Measurements from ENCODE around the gene QARS1. TPM values are rescaled to one million over a fixed set of nuclear protein-coding genes. Genes with fewer than 3 reads are reported as not detected.

QARS1 gene
- total RNA-seq (100 to 1,000 TPM; 122 to 187 TPM), polyA plus RNA-seq (ENCODE audit: insufficient read length in 2 of 2) (100 to 1,000 TPM; 136 to 159 TPM)
- long read RNA-seq, donor 1, transcript QARS-201 (24 exons, 2,827 nt), result major isoform, 19 of 49 reads
- long read RNA-seq, donor 1, partial matches to known transcripts, result 22 of 49 reads
- long read RNA-seq, donor 1, other reads (novel, unspliced or antisense), result 0 of 49 reads
- long read RNA-seq, donor 2, transcript QARS-201 (24 exons, 2,827 nt), result major isoform, 7 of 11 reads
- long read RNA-seq, donor 2, partial matches to known transcripts, result 0 of 11 reads
- long read RNA-seq, donor 2, other reads (novel, unspliced or antisense), result 0 of 11 reads
- long read RNA-seq, donor 3, transcript QARS-201 (24 exons, 2,827 nt), result major isoform, 6 of 11 reads
- long read RNA-seq, donor 3, partial matches to known transcripts, result 0 of 11 reads
- long read RNA-seq, donor 3, other reads (novel, unspliced or antisense), result 0 of 11 reads
- long read RNA-seq, donor 4, transcript QARS-218 (2 exons, 600 nt), result minor isoform, 6 of 100 reads
- long read RNA-seq, donor 4, transcript QARS-223 (4 exons, 679 nt), result minor isoform, 12 of 100 reads
- long read RNA-seq, donor 4, transcript QARS-201 (24 exons, 2,827 nt), result major isoform, 27 of 100 reads
- long read RNA-seq, donor 4, partial matches to known transcripts, result 50 of 100 reads
- long read RNA-seq, donor 4, other reads (novel, unspliced or antisense), result 0 of 100 reads

DNA sequence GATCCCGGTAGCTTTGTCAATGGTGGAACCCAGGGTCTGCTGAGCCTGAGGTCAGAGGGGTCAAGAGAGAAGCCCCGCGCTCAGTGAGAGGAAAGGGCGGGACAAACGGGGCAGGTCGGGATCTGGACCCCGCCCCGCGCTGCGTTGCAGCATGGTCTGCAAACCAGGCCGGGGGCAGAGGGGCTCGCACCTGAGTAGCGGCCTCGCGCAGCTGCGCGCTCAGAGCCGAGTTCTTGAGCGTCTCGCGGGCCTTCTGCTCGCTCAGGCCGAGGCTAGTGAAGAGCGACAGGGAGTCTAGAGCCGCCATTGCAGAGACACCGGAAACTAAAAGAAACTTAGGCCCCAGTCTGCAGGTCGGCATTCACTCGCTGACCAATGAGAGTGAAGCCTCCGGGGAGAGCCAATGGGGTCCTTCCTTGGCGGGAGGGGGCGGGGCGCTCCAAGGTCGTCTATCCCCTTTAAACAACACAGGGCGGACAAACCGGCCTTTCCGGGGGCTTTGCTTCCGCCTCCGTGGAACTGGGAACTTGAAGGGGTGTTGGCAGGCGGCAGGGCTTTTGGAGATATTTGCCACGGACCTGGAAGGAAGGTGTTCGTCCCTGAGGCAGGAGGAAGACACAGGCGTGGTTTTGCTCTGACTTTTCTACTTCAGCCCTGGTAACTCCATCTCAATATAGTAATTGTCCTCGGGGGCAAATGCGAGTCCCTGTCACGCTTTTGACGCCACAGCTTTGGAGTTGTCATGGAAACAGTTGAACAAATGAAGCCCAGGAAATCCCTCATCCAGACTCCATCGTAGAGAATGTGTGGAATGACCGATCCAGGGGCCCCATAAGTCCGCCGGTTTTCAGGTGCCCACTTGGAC is at the start of gene QARS1:
Gene QARS1 (minus strand): TSS at position 331 of the 865 bp plus-strand sequence. CDS start 24 bp downstream, at position 307.
- Histone ChIP-seq H3K9me3 (ENCODE audit: control insufficient read depth, insufficient read depth, low read length) (no peaks in the 10 kb centered on the region), H3K27me3 (ENCODE audit: control insufficient read depth, insufficient read depth, low read length) (no peaks in the 10 kb centered on the region), H3K27ac (ENCODE audit: low read depth, low read length) (peak within 1 kb of the TSS; percentile 84), H3K4me1 (ENCODE audit: control insufficient read depth, insufficient read depth, low read length) (peaks cover 21% of the 10 kb centered on the region), H3K36me3 (ENCODE audit: control insufficient read depth, insufficient read depth, low read length) (peaks cover 62% of the 10 kb centered on the region), H3K4me3 (ENCODE audit: low read depth, low read length) (peak within 1 kb of the TSS; percentile 97)
- peak; percentile 83 to 99 (median 92) for DNase-seq (ENCODE audit: low read depth in 4 of 6, low spot score in 6 of 6)
- WGBS (ENCODE audit: insufficient coverage), result under 1% methylated on average over 47 of the region's 50 CpGs

DNA sequence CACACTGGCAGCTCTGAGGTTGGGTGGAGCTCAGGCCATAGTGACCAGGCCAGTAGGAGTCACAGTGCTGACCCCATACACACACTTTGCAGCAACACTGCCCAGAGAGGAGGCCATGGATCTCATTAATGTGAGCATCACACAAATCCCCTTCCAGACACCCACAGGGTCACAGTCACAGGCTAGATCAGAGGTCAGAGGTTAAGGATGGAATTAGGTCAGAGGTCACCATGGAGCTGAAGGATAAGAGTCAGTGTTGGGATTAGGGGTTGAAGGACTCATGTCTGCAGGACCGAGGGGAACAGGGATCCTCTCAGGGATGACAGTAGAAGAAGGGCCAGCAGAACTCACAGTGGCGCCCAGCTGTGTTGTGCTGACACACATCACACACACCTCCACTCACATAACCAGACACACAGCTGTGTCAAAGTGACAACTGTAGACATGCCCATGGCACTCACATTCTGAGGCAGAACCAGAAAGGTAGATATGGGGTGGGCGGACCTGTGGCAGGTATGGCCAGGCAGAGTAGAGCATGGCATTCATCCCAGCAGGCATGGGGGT is 48.9 kb upstream of the QARS1 start:
- Histone ChIP-seq H3K4me3 (ENCODE audit: low read depth, low read length) (no peak overlapping the region), H3K4me1 (ENCODE audit: control insufficient read depth, insufficient read depth, low read length) (no peaks in the 10 kb centered on the region), H3K27ac (ENCODE audit: low read depth, low read length) (no peak overlapping the region), H3K27me3 (ENCODE audit: control insufficient read depth, insufficient read depth, low read length) (no peaks in the 10 kb centered on the region), H3K36me3 (ENCODE audit: control insufficient read depth, insufficient read depth, low read length) (no peaks in the 10 kb centered on the region), H3K9me3 (ENCODE audit: control insufficient read depth, insufficient read depth, low read length) (no peaks in the 10 kb centered on the region)
- no peak for DNase-seq (ENCODE audit: low read depth in 4 of 6, low spot score in 6 of 6)
- 95% methylated on average over 3 of the region's 3 CpGs for WGBS (ENCODE audit: insufficient coverage)

DNA sequence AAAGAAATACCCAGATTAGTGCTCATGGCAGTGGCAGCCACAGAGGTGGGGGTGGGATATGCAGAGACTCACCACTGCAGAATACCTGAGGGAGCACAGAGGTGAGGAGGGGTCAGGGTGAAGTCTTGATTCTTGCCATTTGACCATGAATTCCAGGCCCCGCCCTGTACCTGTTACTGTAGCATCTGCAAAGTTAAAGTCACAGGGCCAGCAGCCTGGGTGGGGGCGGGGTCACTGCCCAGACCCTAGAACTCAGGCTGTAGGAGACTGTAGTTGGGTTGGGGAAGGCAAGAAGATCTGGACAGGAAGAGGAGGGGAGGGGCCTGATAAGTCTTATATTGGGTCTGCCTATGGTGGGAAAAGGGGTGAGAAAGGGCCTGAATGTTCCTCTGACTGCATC is 47.1 kb upstream of the QARS1 start:
- no peak overlapping the region for H3K4me3 ChIP-seq (ENCODE audit: low read depth, low read length)
- no peaks in the 10 kb centered on the region for H3K36me3 ChIP-seq (ENCODE audit: control insufficient read depth, insufficient read depth, low read length)
- no peaks in the 10 kb centered on the region for H3K9me3 ChIP-seq (ENCODE audit: control insufficient read depth, insufficient read depth, low read length)
- 80% methylated on average over 2 of the region's 2 CpGs for WGBS (ENCODE audit: insufficient coverage)
- no peak for DNase-seq (ENCODE audit: low read depth in 4 of 6, low spot score in 6 of 6)
- no peak overlapping the region for H3K27ac ChIP-seq (ENCODE audit: low read depth, low read length)
- H3K27me3 ChIP-seq (ENCODE audit: control insufficient read depth, insufficient read depth, low read length), result no peaks in the 10 kb centered on the region
- H3K4me1 ChIP-seq (ENCODE audit: control insufficient read depth, insufficient read depth, low read length), result no peaks in the 10 kb centered on the region

DNA sequence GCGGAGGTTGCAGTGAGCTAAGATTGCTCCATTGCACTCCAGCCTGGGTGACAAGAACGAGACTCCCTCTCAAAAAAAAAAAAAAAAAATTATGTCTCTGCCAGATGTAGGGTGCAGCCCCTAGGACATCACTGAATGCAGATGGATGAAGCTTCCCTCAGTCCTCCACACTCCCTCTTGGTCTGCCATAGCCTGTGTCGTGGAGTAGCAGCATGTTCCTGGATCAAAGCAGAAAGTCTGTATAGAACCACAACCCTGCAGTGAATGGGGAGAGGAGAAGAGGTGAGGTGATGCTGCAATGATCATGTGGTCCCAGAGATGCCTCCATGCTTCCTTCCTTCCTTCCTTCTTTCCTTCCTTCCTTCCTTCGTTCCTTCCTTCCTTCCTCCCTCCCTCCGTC is 43.6 kb upstream of the QARS1 start:
- no peaks in the 10 kb centered on the region for H3K9me3 ChIP-seq (ENCODE audit: control insufficient read depth, insufficient read depth, low read length)
- H3K36me3 ChIP-seq (ENCODE audit: control insufficient read depth, insufficient read depth, low read length), result no peaks in the 10 kb centered on the region
- no peaks in the 10 kb centered on the region for H3K4me1 ChIP-seq (ENCODE audit: control insufficient read depth, insufficient read depth, low read length)
- WGBS (ENCODE audit: insufficient coverage), result 90% methylated on average over 3 of the region's 5 CpGs
- no peak overlapping the region for H3K4me3 ChIP-seq (ENCODE audit: low read depth, low read length)
- H3K27ac ChIP-seq (ENCODE audit: low read depth, low read length), result no peak overlapping the region
- no peak for DNase-seq (ENCODE audit: low read depth in 4 of 6, low spot score in 6 of 6)
- no peaks in the 10 kb centered on the region for H3K27me3 ChIP-seq (ENCODE audit: control insufficient read depth, insufficient read depth, low read length)

DNA sequence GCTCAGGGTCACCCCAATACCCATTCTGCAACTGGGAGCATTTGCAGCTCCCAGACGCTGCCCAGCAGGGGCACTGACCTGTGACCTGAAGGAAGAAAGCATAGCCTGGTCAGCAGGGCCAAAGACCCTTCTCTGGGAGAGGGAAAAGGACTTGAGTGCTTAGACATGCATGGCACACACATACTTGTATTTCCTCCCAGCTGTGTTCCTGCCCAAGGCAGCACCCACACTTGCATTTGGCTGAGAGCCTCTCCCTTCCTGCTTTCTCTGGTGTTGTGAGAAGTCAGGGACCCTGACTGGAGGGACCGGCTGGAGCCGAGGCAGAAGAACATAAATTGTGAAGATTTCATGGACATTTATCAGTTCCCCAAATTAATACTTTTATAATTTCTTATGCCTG is 35.5 kb upstream of the QARS1 start:
- Histone ChIP-seq H3K36me3 (ENCODE audit: control insufficient read depth, insufficient read depth, low read length) (no peaks in the 10 kb centered on the region), H3K27me3 (ENCODE audit: control insufficient read depth, insufficient read depth, low read length) (no peaks in the 10 kb centered on the region), H3K4me3 (ENCODE audit: low read depth, low read length) (no peak overlapping the region), H3K4me1 (ENCODE audit: control insufficient read depth, insufficient read depth, low read length) (no peaks in the 10 kb centered on the region), H3K27ac (ENCODE audit: low read depth, low read length) (no peak overlapping the region), H3K9me3 (ENCODE audit: control insufficient read depth, insufficient read depth, low read length) (no peaks in the 10 kb centered on the region)
- WGBS (ENCODE audit: insufficient coverage), result 33% methylated on average over 1 of the region's 3 CpGs
- DNase-seq (ENCODE audit: low read depth in 4 of 6, low spot score in 6 of 6), result no peak

DNA sequence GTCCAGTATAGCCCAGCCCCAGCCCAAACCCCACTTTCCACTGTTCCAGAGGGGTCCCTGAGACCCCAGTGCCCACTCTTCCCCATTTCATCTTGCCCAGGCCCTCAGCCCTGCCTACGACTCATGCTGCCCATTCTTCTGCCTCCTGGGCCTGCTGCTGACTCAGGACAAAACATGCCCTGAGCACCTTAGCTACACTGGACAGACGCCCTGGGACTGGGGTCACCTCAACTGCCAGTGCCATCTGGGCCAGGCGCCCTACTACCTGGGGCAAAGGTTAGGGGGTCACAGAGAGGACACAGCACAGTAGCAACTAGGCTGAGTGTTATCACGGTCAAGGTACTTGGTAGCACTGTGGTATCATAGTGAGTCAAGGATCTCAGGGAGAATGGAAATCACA is 30.9 kb upstream of the QARS1 start:
- Histone ChIP-seq H3K4me1 (ENCODE audit: control insufficient read depth, insufficient read depth, low read length) (peaks cover 37% of the 10 kb centered on the region), H3K27ac (ENCODE audit: low read depth, low read length) (no peak overlapping the region), H3K9me3 (ENCODE audit: control insufficient read depth, insufficient read depth, low read length) (no peaks in the 10 kb centered on the region), H3K36me3 (ENCODE audit: control insufficient read depth, insufficient read depth, low read length) (peaks cover 14% of the 10 kb centered on the region), H3K4me3 (ENCODE audit: low read depth, low read length) (no peak overlapping the region), H3K27me3 (ENCODE audit: control insufficient read depth, insufficient read depth, low read length) (no peaks in the 10 kb centered on the region)
- WGBS (ENCODE audit: insufficient coverage), result 78% methylated on average over 4 of the region's 4 CpGs
- DNase-seq (ENCODE audit: low read depth in 4 of 6, low spot score in 6 of 6), result no peak

DNA sequence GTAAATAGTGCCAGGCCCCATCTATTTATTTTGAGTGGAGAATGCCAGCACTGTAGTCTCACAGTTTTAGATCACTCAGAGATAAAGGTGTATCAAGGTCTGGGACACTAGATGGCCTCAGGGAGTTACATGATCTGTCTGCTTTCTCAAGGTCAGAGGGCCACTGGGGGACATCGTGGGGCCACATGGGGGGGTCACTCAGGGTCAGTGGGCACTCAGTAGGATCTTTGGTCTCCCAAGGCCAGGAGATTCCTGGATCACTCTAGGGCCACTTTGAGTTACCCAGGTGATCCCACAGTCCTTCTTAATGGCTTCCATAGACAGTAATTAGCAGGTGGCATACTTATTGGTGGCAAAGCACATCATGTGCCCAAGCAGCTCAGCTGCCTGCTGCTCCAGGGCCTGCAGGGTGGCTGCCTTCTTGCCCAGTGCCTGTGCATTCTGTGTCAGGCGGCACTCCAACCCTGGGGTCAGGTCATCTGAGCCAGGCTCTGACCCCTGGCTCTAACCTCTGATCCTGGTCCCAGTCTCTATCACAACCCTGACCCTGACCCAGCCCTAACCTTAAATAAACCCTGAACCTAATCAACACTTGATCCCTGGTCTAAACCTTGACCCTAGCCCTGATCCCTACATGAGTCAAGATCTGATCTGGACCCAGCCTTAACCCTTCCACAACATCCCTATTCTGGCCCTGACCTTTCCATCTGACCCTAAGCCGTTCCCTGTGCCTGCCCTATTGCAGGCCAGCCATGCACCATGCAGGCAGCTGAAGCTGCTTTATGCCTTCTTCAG is 30.1 kb upstream of the QARS1 start:
- Histone ChIP-seq H3K27ac (ENCODE audit: low read depth, low read length) (no peak overlapping the region), H3K4me1 (ENCODE audit: control insufficient read depth, insufficient read depth, low read length) (peaks cover 37% of the 10 kb centered on the region), H3K27me3 (ENCODE audit: control insufficient read depth, insufficient read depth, low read length) (no peaks in the 10 kb centered on the region), H3K36me3 (ENCODE audit: control insufficient read depth, insufficient read depth, low read length) (peaks cover 19% of the 10 kb centered on the region), H3K9me3 (ENCODE audit: control insufficient read depth, insufficient read depth, low read length) (no peaks in the 10 kb centered on the region), H3K4me3 (ENCODE audit: low read depth, low read length) (no peak overlapping the region)
- DNase-seq (ENCODE audit: low read depth in 4 of 6, low spot score in 6 of 6), result no peak
- 59% methylated on average over 3 of the region's 3 CpGs for WGBS (ENCODE audit: insufficient coverage)

DNA sequence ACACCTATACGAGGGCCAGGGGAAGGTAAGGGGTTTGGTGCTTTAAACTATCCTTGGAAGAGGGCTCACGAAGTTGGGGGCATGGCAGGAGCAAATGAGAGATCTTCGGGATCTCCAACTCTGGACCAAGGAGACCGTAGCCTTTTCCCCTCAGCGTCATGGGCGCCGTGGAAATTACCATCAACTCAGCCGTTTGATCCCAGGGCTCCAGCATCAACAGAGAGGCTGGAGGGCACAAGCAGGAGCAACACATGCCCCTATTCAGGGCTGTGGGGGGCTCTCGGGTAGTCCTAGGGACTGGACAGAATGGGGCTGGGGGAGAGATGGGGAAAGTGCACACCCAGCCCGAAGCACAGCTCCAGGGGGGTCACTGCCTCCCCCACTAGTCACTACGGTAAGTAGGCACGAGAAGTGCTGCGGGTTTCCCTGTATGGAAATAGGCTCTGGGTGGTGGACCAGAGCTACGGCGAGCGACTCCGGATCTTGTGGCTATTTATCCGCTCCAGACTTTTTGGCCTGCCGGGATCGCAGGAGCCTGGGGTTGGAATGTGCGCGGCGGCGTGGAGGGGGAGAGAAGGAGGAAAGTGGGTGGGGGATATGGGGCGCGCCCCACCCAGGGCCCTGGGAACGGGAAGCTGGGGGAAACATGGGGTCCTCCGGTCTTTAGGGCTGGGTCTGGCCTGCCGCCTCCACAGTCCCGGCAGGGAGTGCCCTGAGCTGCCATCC is 28.8 kb upstream of the QARS1 start:
- Histone ChIP-seq H3K4me1 (ENCODE audit: control insufficient read depth, insufficient read depth, low read length) (peaks cover 37% of the 10 kb centered on the region), H3K27ac (ENCODE audit: low read depth, low read length) (peak overlapping the region; percentile 93), H3K36me3 (ENCODE audit: control insufficient read depth, insufficient read depth, low read length) (peaks cover 30% of the 10 kb centered on the region), H3K27me3 (ENCODE audit: control insufficient read depth, insufficient read depth, low read length) (no peaks in the 10 kb centered on the region), H3K4me3 (ENCODE audit: low read depth, low read length) (peak overlapping the region; percentile 74), H3K9me3 (ENCODE audit: control insufficient read depth, insufficient read depth, low read length) (no peaks in the 10 kb centered on the region)
- 0% methylated on average over 29 of the region's 30 CpGs for WGBS (ENCODE audit: insufficient coverage)
- peak; percentile 71 to 96 (median 80) for DNase-seq (ENCODE audit: low read depth in 4 of 6, low spot score in 6 of 6)
